GM21825 (cell line): ENCODE results near the gene LRRC37B.
"Not testable (repeated sequence)": the region's sequence is repeated elsewhere in the genome, so short reads cannot be mapped to it uniquely, and the experiment has no call there.

Experiments used
- ATAC-seq: cut with Tn5 transposase; IDR thresholded peaks from one replicate; pipeline ENCODE4 v1.9.1; 2021; ENCODE audit warnings: mild to moderate bottlenecking, moderate library complexity; ENCODE audit not compliant: unreplicated experiment

The LRRC37B gene

GRCh38 chr17:32084942-32085829 is 78.0 kb downstream of the LRRC37B start:
- not testable (repeated sequence) for ATAC-seq

GRCh38 chr17:32086833-32087232 is 79.7 kb downstream of the LRRC37B start:
- ATAC-seq: not testable (repeated sequence)

GRCh38 chr17:32092062-32092461 is 84.9 kb downstream of the LRRC37B start:
- ATAC-seq: not testable (repeated sequence)

GRCh38 chr17:32099686-32100085 is 92.5 kb downstream of the LRRC37B start:
- ATAC-seq: no peak

- ATAC-seq: not testable (repeated sequence)
Observed at GRCh38 chr17:32100323-32100722, 93.1 kb downstream of the LRRC37B start.

- no peak for ATAC-seq
Observed at GRCh38 chr17:32100971-32101631, 93.9 kb downstream of the LRRC37B start.

- ATAC-seq: no peak
Observed at GRCh38 chr17:32102172-32102571, 95.0 kb downstream of the LRRC37B start.

- ATAC-seq: no peak
Observed at GRCh38 chr17:32102646-32103186, 95.5 kb downstream of the LRRC37B start.
